Neuron (in vitro differentiated cells): ENCODE data around the gene CLEC10A.

Source experiments
- H2AFZ ChIP-seq: one replicate; pipeline ENCODE4 v1.6.1; 2013; ENCODE audit warnings: low read depth, mild to moderate bottlenecking, inconsistent platforms, low read length, moderate library complexity
- H3K27me3 ChIP-seq: one replicate; pipeline ENCODE4 v1.6.1; 2013; ENCODE audit warnings: low read length; ENCODE audit not compliant: insufficient read depth
- H3K36me3 ChIP-seq: one replicate; pipeline ENCODE4 v1.6.1; 2013; ENCODE audit warnings: low read length; ENCODE audit not compliant: insufficient read depth
- H3K4me1 ChIP-seq: one replicate; pipeline ENCODE4 v1.6.1; 2013; ENCODE audit warnings: low read length; ENCODE audit not compliant: insufficient read depth
- H3K4me3 ChIP-seq: 2 replicates; pipeline ENCODE4 v1.5.1; 2013; ENCODE audit warnings: mild to moderate bottlenecking, low read length, moderate library complexity
- H3K9me3 ChIP-seq: one replicate; pipeline ENCODE4 v1.6.1; 2013; ENCODE audit warnings: low read length

CLEC10A gene

DNA sequence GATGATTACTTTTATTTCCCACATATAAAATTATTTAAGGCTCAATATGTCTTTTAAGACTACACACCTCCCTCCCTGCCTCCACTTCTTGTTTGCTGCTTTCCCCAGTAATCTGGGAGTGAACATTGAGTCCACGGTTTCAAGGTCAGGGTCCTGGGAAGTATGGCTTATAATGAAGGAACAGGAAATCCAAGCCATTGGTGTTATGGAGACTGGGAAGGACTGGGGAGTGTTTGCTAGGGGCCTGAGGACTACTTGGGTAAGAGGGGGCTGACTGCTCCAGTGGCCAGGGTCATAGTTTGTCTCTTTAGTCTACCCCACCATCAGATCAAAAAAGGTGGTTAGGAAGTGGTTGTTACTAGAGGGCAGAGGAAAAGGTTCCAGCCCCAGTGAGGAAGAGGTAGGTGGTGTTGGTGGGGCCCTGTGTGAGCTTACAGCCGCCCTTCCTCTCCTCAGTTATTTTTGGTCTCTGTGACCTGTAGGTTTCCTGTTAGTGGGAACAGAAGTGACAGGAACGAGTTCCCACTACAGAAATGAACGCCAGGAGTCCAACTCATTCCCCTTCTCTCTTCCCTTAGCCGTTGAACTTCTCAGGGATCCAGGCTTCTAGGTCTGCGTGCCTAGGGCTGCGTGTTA is 45.0 kb downstream of the CLEC10A start:
- peaks cover 15% of the 10 kb centered on the region for H3K4me1 ChIP-seq
- no peaks in the 10 kb centered on the region for H3K36me3 ChIP-seq
- no peaks in the 10 kb centered on the region for H3K27me3 ChIP-seq
- peak overlapping the region; percentile 52 for H3K4me3 ChIP-seq
- peak overlapping the region; percentile 30 for H2AFZ ChIP-seq
- H3K9me3 ChIP-seq, result no peaks in the 10 kb centered on the region

DNA sequence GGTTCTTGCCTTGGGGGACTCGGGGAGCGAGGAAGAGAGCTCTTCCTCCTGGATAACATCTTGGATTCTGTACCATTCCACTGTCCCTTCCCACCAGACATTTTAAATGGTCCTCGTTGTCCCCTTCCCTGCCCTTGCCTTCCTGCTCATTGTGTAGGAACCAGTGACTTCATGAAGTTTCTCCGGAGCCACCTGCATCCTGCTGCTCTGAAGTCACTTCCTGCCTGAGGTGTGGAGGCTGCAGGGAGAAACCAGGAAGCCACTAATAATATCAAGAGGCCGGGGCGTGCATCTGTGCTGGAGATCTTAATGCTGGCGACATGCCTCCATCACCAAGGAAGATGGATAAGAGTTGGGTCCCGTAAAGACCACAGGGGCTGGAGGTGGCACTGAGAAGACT is 50.4 kb downstream of the CLEC10A start:
- H3K4me1 ChIP-seq, result no peaks in the 10 kb centered on the region
- H2AFZ ChIP-seq, result no peak overlapping the region
- H3K4me3 ChIP-seq, result no peak overlapping the region
- H3K9me3 ChIP-seq, result no peaks in the 10 kb centered on the region
- H3K36me3 ChIP-seq, result no peaks in the 10 kb centered on the region
- peaks cover 3% of the 10 kb centered on the region for H3K27me3 ChIP-seq

DNA sequence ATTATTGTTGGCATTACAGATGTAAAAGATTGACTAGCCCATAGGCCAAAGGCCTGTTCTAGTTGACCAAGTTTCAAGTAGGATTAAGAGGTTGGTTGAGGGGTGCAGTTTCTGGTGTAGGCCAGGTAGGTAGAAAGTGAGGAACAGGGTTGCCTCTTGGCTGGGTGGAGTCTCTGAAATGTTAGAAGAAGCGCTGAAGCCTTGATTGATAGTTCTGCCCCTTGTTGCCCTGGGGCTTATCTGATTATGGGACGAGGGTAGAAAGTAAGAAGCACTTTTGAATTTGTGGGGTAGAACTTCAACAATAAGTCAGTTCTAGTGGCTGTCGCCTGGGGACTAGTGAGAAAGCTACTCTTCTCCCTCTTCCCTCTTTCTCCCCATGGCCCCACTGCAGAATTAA is 51.0 kb downstream of the CLEC10A start:
- H3K9me3 ChIP-seq, result no peaks in the 10 kb centered on the region
- H3K4me1 ChIP-seq, result no peaks in the 10 kb centered on the region
- no peaks in the 10 kb centered on the region for H3K36me3 ChIP-seq
- peaks cover 6% of the 10 kb centered on the region for H3K27me3 ChIP-seq
- H3K4me3 ChIP-seq, result no peak overlapping the region
- no peak overlapping the region for H2AFZ ChIP-seq

DNA sequence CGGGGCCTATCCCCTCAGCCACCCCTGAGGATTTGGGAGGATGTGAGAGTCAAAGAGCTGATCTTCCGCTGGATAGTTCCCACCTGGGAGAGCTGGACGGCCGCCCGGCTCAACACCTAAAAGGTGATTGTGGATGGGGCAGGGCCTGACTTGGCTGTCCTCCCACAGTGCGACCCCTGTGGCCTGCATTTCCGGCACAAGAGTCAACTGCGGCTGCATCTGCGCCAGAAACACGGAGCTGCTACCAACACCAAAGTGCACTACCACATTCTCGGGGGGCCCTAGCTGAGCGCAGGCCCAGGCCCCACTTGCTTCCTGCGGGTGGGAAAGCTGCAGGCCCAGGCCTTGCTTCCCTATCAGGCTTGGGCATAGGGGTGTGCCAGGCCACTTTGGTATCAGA is 52.7 kb downstream of the CLEC10A start:
- Histone ChIP-seq H2AFZ (no peak overlapping the region), H3K27me3 (peaks cover 19% of the 10 kb centered on the region), H3K4me1 (no peaks in the 10 kb centered on the region), H3K4me3 (no peak overlapping the region), H3K9me3 (peaks cover 9% of the 10 kb centered on the region), H3K36me3 (no peaks in the 10 kb centered on the region)

DNA sequence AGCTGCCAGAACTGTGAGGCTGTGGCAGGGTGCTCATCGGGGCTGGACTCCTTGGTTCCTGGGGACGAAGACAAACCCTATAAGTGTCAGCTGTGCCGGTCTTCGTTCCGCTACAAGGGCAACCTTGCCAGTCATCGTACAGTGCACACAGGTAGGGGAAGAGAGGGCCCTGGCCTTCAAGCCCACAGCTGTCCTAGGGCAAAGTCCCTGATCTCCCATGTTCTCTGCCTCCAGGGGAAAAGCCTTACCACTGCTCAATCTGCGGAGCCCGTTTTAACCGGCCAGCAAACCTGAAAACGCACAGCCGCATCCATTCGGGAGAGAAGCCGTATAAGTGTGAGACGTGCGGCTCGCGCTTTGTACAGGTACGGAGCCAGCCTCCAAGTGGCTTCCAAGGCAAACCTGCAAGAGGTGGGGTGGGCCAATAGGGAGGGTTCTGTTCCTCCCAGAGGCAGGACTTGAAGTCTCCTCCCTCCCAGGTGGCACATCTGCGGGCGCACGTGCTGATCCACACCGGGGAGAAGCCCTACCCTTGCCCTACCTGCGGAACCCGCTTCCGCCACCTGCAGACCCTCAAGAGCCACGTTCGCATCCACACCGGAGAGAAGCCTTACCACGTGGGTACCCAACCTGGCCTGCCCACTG is 53.5 kb downstream of the CLEC10A start:
- peaks cover 9% of the 10 kb centered on the region for H3K9me3 ChIP-seq
- no peak overlapping the region for H3K4me3 ChIP-seq
- H3K4me1 ChIP-seq, result no peaks in the 10 kb centered on the region
- H2AFZ ChIP-seq, result no peak overlapping the region
- H3K27me3 ChIP-seq, result peaks cover 22% of the 10 kb centered on the region
- H3K36me3 ChIP-seq, result no peaks in the 10 kb centered on the region

DNA sequence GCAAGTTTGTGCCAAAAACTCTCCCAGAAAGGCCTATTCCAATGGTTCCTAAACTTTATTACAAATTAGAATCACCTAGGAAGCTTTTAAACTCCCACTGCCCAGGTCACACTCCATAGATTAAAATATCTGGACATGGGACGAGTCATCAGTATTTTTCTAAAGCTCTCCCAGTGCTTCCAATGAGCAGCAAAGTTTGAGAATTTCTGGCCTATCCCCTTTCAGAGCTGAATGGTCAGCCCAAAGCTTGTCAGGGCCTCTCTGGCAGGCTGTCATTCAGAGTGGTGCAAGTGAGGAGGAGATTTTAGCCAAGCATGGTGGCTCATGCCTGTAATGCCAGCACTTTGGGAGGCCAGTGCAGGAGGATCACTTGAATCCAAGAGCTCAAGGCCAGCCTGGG is 54.8 kb downstream of the CLEC10A start:
- no peak overlapping the region for H3K4me3 ChIP-seq
- peaks cover 9% of the 10 kb centered on the region for H3K9me3 ChIP-seq
- peaks cover 28% of the 10 kb centered on the region for H3K27me3 ChIP-seq
- H3K36me3 ChIP-seq, result no peaks in the 10 kb centered on the region
- no peak overlapping the region for H2AFZ ChIP-seq
- H3K4me1 ChIP-seq, result peaks cover 3% of the 10 kb centered on the region
